GM23338 (cell line): ENCODE results near the gene FOXP1.

ENCODE experiments used
- EZH2 ChIP-seq: fragments of 200-600 bp; sonication (generic); IDR thresholded peaks from one replicate; pipeline ENCODE4 v1.8.0; 2017; ENCODE audit warnings: antibody characterized with exemption, mild to moderate bottlenecking, low read depth; ENCODE audit not compliant: unreplicated experiment
- TF ChIP-seq, protein P1 (sequence below), 2 experiments: fragments of 200-600 bp in 1 of 2; sonication (generic) in 1 of 2; conservative IDR thresholded peaks; 2 replicates each; pipeline versions ENCODE4 v1.5.1 to v1.6.1; 2016 to 2017; ENCODE audit warnings: antibody characterized with exemption in 2 of 2, low read depth in 2 of 2, mild to moderate bottlenecking in 2 of 2, moderate library complexity in 1 of 2

DNA sequence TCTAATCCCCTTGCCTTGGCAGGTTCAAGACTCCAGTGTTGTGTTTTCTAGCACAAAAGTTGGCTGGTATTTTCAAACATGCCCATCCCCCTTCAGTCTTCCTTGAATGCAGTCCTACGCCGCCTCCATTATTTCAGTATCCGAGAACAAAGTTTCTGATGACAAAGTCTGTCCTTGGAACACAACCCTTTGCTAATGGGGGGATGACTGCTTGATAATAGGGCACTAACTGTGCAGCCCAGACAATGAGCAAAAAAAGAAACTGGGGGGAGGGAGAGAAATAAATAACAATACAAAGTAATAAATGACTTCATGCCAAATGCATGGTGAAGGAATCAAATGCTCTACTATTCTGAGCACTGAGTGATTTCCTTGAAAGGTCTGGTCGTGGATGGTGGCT, 310.1 kb downstream of the FOXP1 start:
- no peak for TF ChIP-seq EZH2
- TF ChIP-seq, protein P1, sequence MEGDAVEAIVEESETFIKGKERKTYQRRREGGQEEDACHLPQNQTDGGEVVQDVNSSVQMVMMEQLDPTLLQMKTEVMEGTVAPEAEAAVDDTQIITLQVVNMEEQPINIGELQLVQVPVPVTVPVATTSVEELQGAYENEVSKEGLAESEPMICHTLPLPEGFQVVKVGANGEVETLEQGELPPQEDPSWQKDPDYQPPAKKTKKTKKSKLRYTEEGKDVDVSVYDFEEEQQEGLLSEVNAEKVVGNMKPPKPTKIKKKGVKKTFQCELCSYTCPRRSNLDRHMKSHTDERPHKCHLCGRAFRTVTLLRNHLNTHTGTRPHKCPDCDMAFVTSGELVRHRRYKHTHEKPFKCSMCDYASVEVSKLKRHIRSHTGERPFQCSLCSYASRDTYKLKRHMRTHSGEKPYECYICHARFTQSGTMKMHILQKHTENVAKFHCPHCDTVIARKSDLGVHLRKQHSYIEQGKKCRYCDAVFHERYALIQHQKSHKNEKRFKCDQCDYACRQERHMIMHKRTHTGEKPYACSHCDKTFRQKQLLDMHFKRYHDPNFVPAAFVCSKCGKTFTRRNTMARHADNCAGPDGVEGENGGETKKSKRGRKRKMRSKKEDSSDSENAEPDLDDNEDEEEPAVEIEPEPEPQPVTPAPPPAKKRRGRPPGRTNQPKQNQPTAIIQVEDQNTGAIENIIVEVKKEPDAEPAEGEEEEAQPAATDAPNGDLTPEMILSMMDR (conservative IDR thresholded peaks at IDR 0.05; ENCODE audit: low read depth in 2 of 2) = no peak
